Esophagus squamous epithelium (tissue), 5 donors: ENCODE results near the gene DUSP7. TPM values are rescaled to one million over a fixed set of nuclear protein-coding genes. Genes with fewer than 3 reads are reported as not detected.

Experiments used
- DNase-seq: peaks from one replicate; lab custom pipeline; 2025; lab: John Stamatoyannopoulos, UW
- H3K27ac ChIP-seq, 4 donors: fragments of 200-600 bp; sonication (generic); one replicate each; pipeline ENCODE4 v1.5.1; 2016 to 2019; ENCODE audit warnings: mild to moderate bottlenecking in 1 of 4
- H3K27me3 ChIP-seq, 4 donors: fragments of 200-600 bp; sonication (generic); 1 replicate in 3 of 4; 2 replicates in 1 of 4; pipeline versions ENCODE4 v1.5.1 to v1.6.0; 2017 to 2021; ENCODE audit warnings: antibody characterized with exemption in 1 of 4
- H3K36me3 ChIP-seq, 3 donors: fragments of 200-600 bp; sonication (generic); one replicate each; pipeline ENCODE4 v1.5.1; 2016 to 2019
- H3K4me1 ChIP-seq, 3 donors: fragments of 200-600 bp; sonication (generic); one replicate each; pipeline ENCODE4 v1.5.1; 2017 to 2019
- H3K4me3 ChIP-seq, 4 donors: fragments of 200-600 bp; sonication (generic); 1 replicate in 3 of 4; 2 replicates in 1 of 4; pipeline ENCODE4 v1.5.1; 2016 to 2019; ENCODE audit warnings: mild to moderate bottlenecking in 2 of 4, moderate library complexity in 1 of 4
- H3K9me3 ChIP-seq, 3 donors: fragments of 200-600 bp; sonication (generic); one replicate each; pipeline ENCODE4 v1.5.1; 2016 to 2019
- CTCF ChIP-seq, 6 experiments: fragments of 450-650 bp in 4 of 6; fragments of 200-600 bp in 2 of 6; sonication (generic) in 2 of 6; IDR thresholded peaks; one replicate each; pipeline ENCODE4 v1.5.1; 2016 to 2019; ENCODE audit warnings: antibody characterized with exemption in 6 of 6, mild to moderate bottlenecking in 4 of 6, moderate library complexity in 4 of 6
- POLR2A ChIP-seq, 4 donors: fragments of 450-650 bp; IDR thresholded peaks; one replicate each; pipeline ENCODE4 v1.6.1; 2017; ENCODE audit warnings: antibody characterized with exemption in 4 of 4, mild to moderate bottlenecking in 4 of 4, moderate library complexity in 3 of 4
- WGBS, 2 donors: methylation state at CpG; one replicate each; pipeline ENCODE4 v1.1.5; 2018; 5-methylcytosine and 5-hydroxymethylcytosine counted together
- intact Hi-C: fragments of 100-400 bp; cut with DNase I; formaldehyde crosslinking; loops from one replicate; pipeline ENCODE4 v1.15.0; 2022
- total RNA-seq, 4 donors: library from RNA; depleted of rRNA; stranded (reverse); fragments of >200 nt; gene quantifications; one replicate each; pipeline ENCODE4 v1.1.0, GENCODE V29; 2016
- donor health status: DM: yes; HTN: yes; CAD: no.

DUSP7 gene
- total RNA-seq, 4 donors from 2014 or later, result 49.3 to 105 (median 62.1) TPM

DNA sequence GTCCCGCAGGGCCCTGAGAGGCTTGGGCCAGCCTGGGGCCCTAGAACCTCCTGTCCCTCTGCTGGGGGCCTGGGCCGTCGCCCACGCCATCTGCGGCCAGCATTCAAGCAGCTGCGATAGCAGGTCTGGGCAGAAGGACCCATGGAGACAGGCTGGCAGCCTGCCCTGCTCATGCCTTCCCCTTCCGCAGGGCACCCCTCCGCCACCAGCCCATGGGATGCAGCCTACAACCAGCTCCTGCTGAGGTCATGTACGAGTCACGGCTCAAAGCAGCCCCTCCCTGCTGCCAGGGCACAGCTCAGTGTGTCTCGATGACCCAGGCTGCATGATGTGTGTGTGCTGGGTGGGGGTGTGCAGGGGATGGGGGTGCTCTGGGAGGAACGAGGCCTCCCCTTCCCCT is 27.8 kb downstream of the DUSP7 start:
- Histone ChIP-seq H3K36me3 (no peaks in the 10 kb centered on the region), H3K9me3 (no peaks in the 10 kb centered on the region), H3K4me1 (peaks cover 5 to 67% (median 37%) of the 10 kb centered on the region in 3 donors), H3K27me3 (no peaks in the 10 kb centered on the region), H3K4me3 (no peak overlapping the region), H3K27ac (no peak overlapping the region)
- WGBS, 2 donors, result 53% methylated on average over 8 of the region's 12 CpGs; no CpG with 5 or more reads in 1 of the 2 donors
- no peak for TF ChIP-seq POLR2A (IDR thresholded peaks at IDR 0.05)
- intact Hi-C loops, result no loop called here
- no peak for DNase-seq

DNA sequence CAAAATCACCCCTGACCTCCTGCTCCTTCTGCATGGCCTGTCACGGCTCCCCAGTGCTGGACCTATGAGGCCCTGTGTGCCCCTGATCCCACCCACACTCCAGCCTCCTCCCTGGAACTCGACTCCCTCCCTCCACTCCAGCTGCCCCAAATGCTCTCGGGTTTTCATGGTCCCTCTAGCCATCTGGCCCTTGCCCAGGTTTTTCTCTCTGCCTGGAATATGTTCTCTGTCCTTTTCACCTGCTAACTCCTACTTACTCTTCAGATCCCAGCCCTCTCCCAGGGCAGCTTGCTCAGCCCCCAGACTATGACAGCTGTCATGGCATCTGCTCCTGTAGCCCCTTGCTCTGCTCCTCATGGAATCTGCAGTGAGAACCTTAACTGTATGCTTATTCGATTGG is 30.3 kb downstream of the DUSP7 start:
- peaks cover 3 to 66% (median 35%) of the 10 kb centered on the region in 3 donors for H3K4me1 ChIP-seq
- H3K27ac ChIP-seq, result no peak overlapping the region
- 53 to 63% methylated on average over 4 of the region's 4 CpGs for WGBS, 2 donors
- H3K27me3 ChIP-seq, result no peaks in the 10 kb centered on the region
- no peaks in the 10 kb centered on the region for H3K9me3 ChIP-seq
- intact Hi-C loops, result no loop called here
- TF ChIP-seq CTCF (IDR thresholded peaks at IDR 0.05), result no peak
- no peak for TF ChIP-seq POLR2A (IDR thresholded peaks at IDR 0.05)
- H3K36me3 ChIP-seq, result no peaks in the 10 kb centered on the region
- DNase-seq, result no peak
- no peak overlapping the region for H3K4me3 ChIP-seq

DNA sequence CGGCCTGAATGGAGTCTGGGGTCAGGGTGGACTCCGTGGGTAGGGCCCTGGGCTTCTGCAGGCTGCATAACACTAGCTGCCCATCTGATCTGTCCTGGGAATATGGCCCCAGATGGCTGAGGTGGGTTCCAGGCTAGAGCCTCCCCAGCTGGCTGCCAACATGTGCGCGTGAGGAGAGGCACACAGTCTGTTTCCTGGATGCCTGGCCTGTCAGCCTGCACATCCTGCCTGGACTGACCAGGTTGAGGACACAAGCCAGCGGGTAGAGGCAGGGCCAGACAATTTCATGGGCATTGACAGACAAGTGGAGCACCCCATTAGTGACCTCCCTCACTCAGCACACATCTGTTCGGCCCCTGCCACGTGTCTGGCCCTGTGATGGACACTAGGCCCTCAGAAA is 30.9 kb downstream of the DUSP7 start:
- intact Hi-C loops, result no loop called here
- WGBS, 2 donors, result 63 to 66% methylated on average over 2 to 3 of the region's 7 CpGs
- Histone ChIP-seq H3K4me3 (no peak overlapping the region), H3K27me3 (no peaks in the 10 kb centered on the region), H3K9me3 (no peaks in the 10 kb centered on the region), H3K36me3 (no peaks in the 10 kb centered on the region), H3K27ac (no peak overlapping the region), H3K4me1 (peaks cover 0 to 66% (median 33%) of the 10 kb centered on the region in 3 donors)
- TF ChIP-seq POLR2A (IDR thresholded peaks at IDR 0.05) (no peak), CTCF (IDR thresholded peaks at IDR 0.05) (no peak)
- no peak for DNase-seq

DNA sequence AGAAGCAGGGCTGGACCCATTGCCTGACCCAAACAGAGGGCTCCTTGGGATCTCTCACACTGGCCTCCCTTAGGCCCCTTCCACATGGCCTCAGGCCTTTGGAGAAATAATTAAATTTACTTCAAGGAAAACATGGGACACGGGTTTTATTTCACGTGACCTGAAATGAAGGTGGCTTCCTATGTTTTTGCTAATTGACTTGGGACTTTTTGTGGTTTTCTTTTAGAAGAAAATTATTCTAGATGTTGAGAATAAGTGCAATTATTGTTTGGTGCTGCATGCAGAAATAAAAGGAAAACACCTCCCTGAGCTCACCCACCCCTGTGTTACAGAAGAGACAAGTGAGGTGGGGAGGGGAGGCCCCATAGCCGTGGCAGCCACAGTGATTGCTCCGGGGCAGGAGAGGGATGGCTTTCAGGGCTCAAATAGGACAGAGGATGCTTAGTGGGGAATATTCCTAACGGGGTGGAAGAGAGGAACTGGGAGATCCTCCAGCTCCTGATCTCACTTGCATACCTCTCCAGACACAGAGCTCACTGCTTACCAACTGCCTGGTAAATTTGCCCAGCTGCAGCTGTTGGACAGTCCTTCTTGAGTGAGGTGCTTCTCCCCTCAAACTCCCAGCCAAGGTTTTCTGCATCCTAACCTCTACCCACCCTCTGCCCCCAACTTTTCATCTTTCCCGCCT is 31.5 kb downstream of the DUSP7 start:
- intact Hi-C loops, result no loop called here
- Histone ChIP-seq H3K9me3 (no peaks in the 10 kb centered on the region), H3K27ac (no peak overlapping the region), H3K4me3 (no peak overlapping the region), H3K27me3 (no peaks in the 10 kb centered on the region), H3K4me1 (peaks cover 0 to 66% (median 28%) of the 10 kb centered on the region in 3 donors), H3K36me3 (no peaks in the 10 kb centered on the region)
- DNase-seq, result no peak
- TF ChIP-seq POLR2A (IDR thresholded peaks at IDR 0.05) (no peak), CTCF (IDR thresholded peaks at IDR 0.05) (no peak)
- WGBS, 2 donors, result 64 to 66% methylated on average over 5 to 6 of the region's 6 CpGs

- DNase-seq, result no peak
- intact Hi-C loops, result no loop called here
- no peaks in the 10 kb centered on the region for H3K36me3 ChIP-seq
- WGBS, 2 donors, result 55 to 81% methylated on average over 2 to 3 of the region's 8 CpGs
- TF ChIP-seq CTCF (IDR thresholded peaks at IDR 0.05) (no peak), POLR2A (IDR thresholded peaks at IDR 0.05) (no peak)
- H3K4me1 ChIP-seq, result peaks cover 0 to 65% (median 24%) of the 10 kb centered on the region in 3 donors
- H3K9me3 ChIP-seq, result no peaks in the 10 kb centered on the region
- peak overlapping the region in 3 of 4 donors; percentile 3 to 85 (median 21) for H3K27ac ChIP-seq
- no peak overlapping the region for H3K4me3 ChIP-seq
- H3K27me3 ChIP-seq, result no peaks in the 10 kb centered on the region
Measured at GRCh38 chr3:52023860-52024764, 32.3 kb downstream of the DUSP7 start.
